Left ventricle myocardium superior (tissue), 1 donor: ENCODE results near the gene CCDC6. TPM values are rescaled to one million over a fixed set of nuclear protein-coding genes. Genes with fewer than 3 reads are reported as not detected.
"Not testable (repeated sequence)": the region's sequence is repeated elsewhere in the genome, so short reads cannot be mapped to it uniquely, and the experiment has no call there.

ENCODE experiments used
- ATAC-seq: fragments of 200-7000 bp; cut with Tn5 transposase; one replicate; pipeline ENCODE4 v1.9.1; 2020; ENCODE audit warnings: mild to moderate bottlenecking, moderate library complexity
- DNase-seq: peaks from one replicate; pipeline ENCODE4 v3.0.0-alpha.2; 2020
- intact Hi-C: fragments of 100-400 bp; cut with micrococcal nuclease; formaldehyde crosslinking; loops from one replicate; pipeline ENCODE4 v1.11.0; 2022
- total RNA-seq: library from RNA; stranded (reverse); fragmentation: NEBNext Ultra II Directional; extraction: Animal tissue kit (Norgen Biotek cat#: 25700); gene quantifications from one replicate; pipeline ENCODE4 v1.2.1, GENCODE V29; 2021
- donor health status: DM: no; HTN: yes; CAD: no; lungs with severe emphysema.

CCDC6 gene
- total RNA-seq, 1 donor from 2014 or later: 15.9 TPM

- intact Hi-C loops: no loop called here
- DNase-seq (no peak), ATAC-seq (no peak)
Observed at GRCh38 chr10:59887972-59888640, 18.2 kb downstream of the CCDC6 start.

GRCh38 chr10:59887006-59887405, 19.4 kb downstream of the CCDC6 start:
- intact Hi-C loops: no loop called here
- DNase-seq: no peak

GRCh38 chr10:59885430-59886134, 20.8 kb downstream of the CCDC6 start:
- DNase-seq (no peak), ATAC-seq (no peak)
- intact Hi-C loops: no loop called here

More at GRCh38 chr10:59887006-59887405, 19.4 kb downstream of the CCDC6 start:
- ATAC-seq: no peak

GRCh38 chr10:59884893-59885292, 21.5 kb downstream of the CCDC6 start:
- DNase-seq, intact Hi-C loops, ATAC-seq: not testable (repeated sequence)

- DNase-seq (no peak), ATAC-seq (no peak)
Observed at GRCh38 chr10:59881640-59882039, 24.7 kb downstream of the CCDC6 start.

GRCh38 chr10:59880971-59881510, 25.3 kb downstream of the CCDC6 start:
- ATAC-seq (no peak), DNase-seq (no peak)
- intact Hi-C loops: no loop called here

More at GRCh38 chr10:59881640-59882039, 24.7 kb downstream of the CCDC6 start:
- intact Hi-C loops: no loop called here

GRCh38 chr10:59880019-59880717, 26.2 kb downstream of the CCDC6 start:
- intact Hi-C loops: no loop called here
- ATAC-seq: no peak
- no peak for DNase-seq

GRCh38 chr10:59879363-59879913, 26.9 kb downstream of the CCDC6 start:
- intact Hi-C loops: no loop called here
- ATAC-seq (no peak), DNase-seq (no peak)

- ATAC-seq (no peak), DNase-seq (no peak)
- intact Hi-C loops: no loop called here
Observed at GRCh38 chr10:59878915-59879314, 27.4 kb downstream of the CCDC6 start.

GRCh38 chr10:59878289-59878688, 28.1 kb downstream of the CCDC6 start:
- intact Hi-C loops: no loop called here

GRCh38 chr10:59877191-59877671, 29.1 kb downstream of the CCDC6 start:
- no peak for ATAC-seq
- intact Hi-C loops: no loop called here
- no peak for DNase-seq

More at GRCh38 chr10:59878289-59878688, 28.1 kb downstream of the CCDC6 start:
- no peak for ATAC-seq
- DNase-seq: no peak

GRCh38 chr10:59876695-59877094, 29.7 kb downstream of the CCDC6 start:
- DNase-seq (no peak), ATAC-seq (no peak)
- intact Hi-C loops: no loop called here

- DNase-seq, intact Hi-C loops, ATAC-seq: not testable (repeated sequence)
Observed at GRCh38 chr10:59876208-59876607, 30.1 kb downstream of the CCDC6 start.

- no peak for DNase-seq
- intact Hi-C loops: no loop called here
- no peak for ATAC-seq
Observed at GRCh38 chr10:59873896-59874295, 32.5 kb downstream of the CCDC6 start.

GRCh38 chr10:59872892-59873463, 33.4 kb downstream of the CCDC6 start:
- peak; percentile 67 for ATAC-seq
- peak; percentile 40 for DNase-seq
- intact Hi-C loops: no loop called here

- DNase-seq (no peak), ATAC-seq (no peak)
- intact Hi-C loops: no loop called here
Observed at GRCh38 chr10:59870152-59870551, 36.2 kb downstream of the CCDC6 start.

GRCh38 chr10:59869594-59869940, 36.8 kb downstream of the CCDC6 start:
- intact Hi-C loops: no loop called here
- DNase-seq (no peak), ATAC-seq (no peak)

GRCh38 chr10:59868696-59869593, 37.4 kb downstream of the CCDC6 start:
- DNase-seq: no peak
- no peak for ATAC-seq
- intact Hi-C loops: no loop called here
